HK-2 (cell line): ENCODE results near the gene HPGDS.
"Not testable (repeated sequence)": the region's sequence is repeated elsewhere in the genome, so short reads cannot be mapped to it uniquely, and the experiment has no call there.

Experiments
- DNase-seq: peaks from one replicate; pipeline ENCODE4 v3.0.0-alpha.2; 2018; ENCODE audit not compliant: unreplicated experiment

Gene HPGDS

DNA sequence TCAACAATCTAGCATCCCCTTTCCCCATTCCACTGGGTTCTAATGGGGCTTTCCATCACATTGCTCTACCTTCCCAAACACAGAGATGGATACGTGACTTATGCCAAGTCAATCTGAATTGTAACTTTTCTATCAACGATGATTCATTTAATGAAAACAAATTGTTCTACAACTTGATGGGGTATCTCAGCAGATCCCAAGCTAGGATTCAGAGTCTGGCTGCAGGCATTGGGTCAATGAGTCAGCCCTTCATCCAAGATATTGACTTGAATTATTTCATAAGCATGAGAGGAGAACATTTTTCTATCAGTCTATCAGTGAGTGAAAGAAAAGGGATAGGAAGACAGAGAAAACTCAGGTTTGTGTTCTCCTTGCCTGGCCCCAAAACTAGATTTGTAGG, 15.0 kb upstream of the HPGDS start:
- no peak for DNase-seq

GRCh38 chr4:94356444-94356843, 13.8 kb upstream of the HPGDS start:
- no peak for DNase-seq

DNA sequence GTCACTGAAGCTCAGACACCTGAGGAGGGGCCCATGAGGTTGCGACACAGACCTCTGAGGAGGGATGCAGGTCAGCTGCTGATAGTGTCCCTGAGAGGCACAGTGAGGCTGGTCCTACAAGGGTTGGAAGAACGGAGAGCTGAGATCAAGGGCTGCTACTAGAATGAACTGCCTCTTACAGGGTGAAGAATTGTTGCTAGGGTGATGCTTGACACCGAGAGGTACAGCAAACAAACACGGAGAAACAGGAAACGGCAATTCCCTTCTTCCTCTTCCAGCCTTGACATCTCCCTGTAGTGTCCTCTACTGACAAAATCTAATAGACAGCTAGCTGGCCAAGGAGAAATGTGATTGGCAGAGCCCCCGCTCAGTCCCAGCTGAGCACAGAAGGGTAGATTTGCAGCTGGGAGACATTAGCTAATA, 11.8 kb upstream of the HPGDS start:
- DNase-seq: no peak

DNA sequence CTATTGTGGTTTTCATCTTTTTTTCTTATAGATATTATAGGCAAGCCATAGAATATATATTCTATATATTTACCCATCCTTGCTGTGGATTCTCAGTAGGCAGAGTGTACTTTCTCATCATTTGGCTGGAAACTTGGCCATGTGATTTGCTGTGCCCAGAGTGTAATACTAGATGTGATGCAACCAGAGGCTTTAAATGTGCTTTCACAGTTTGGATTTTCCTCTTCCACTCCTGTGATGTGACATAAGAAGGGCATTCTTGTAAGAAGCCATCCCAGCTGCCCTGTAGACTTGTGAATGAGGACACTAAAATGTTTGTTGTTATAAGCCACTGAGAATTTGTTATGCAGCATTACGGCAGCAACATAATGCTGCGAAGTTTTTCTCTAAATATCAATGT, 10.4 kb upstream of the HPGDS start:
- DNase-seq: no peak

DNA sequence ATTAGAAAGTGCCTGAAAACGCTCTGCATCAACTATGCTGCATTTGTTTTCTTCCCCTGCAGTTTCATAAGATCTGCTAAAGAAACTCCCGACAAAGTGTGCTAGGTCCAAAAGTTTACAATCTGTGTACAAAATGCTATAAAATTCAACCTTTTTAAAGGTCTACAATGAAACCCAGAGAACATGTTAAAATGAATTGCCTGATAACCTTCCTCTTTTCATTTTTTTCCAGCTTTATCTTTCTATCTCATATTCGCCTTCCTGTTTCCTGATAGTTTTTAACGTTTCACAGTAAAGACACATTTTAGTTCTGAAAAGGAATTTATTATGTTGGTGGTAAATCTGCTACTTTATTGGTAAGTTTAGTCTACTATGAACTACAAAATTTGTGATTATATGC, 9.5 kb upstream of the HPGDS start:
- no peak for DNase-seq

DNA sequence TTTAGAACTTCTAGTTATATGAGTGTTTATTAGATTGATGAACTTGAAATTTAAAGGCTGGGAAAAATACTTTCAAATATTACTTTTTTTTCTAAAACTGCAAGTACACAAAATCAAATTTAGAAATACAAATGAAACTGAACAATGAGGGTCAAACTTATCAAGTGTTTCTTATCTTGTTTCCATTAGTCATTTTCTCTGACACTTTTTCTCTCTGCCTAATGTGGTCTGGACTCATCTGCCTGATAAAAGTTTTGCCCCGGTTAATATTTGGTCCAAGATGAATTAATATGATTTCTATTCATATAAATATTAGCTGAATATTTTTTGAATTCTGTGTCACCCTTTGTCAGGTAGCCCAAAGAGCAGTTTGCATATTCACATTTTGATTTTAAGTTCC, 8.7 kb upstream of the HPGDS start:
- no peak for DNase-seq

DNA sequence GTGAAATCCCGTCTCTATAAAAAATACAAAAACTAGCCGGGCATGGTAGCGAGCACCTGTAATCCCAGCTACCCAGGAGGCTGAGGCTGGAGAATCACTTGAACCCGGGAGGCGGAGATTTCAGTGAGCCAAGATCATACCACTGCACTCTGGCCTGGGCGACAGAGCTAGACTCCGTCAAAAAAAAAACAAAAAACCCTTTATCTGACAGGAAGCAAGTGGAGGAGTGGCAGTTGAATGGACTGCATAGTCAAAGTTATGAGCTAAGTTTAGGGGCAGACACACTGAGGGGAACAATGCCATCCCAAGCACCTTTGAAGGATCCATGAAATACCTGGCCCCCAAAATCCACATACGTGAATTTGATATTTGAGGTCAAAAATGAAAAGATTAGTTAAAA, 7.5 kb upstream of the HPGDS start:
- DNase-seq: no peak

DNA sequence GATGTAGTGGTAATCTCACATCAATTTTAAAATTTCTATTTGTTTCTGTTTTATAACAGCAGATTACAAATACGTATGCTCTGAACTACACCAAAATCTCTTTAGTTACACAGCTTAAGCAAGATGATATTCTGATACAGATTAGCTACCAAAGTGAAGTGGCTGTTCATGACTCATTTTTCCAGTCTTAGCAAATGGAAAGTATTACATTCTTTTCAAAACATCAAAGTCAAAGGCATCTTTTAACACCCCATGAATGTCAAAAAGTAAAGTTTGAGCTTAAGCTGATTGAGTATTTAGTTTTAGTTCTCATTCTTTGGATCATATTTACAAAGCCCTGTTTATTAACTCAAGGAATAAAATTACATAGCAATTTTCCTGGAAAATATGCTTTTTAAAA, 6.6 kb upstream of the HPGDS start:
- DNase-seq: no peak

- no peak for DNase-seq
Observed at GRCh38 chr4:94348666-94349065, 6.0 kb upstream of the HPGDS start.

DNA sequence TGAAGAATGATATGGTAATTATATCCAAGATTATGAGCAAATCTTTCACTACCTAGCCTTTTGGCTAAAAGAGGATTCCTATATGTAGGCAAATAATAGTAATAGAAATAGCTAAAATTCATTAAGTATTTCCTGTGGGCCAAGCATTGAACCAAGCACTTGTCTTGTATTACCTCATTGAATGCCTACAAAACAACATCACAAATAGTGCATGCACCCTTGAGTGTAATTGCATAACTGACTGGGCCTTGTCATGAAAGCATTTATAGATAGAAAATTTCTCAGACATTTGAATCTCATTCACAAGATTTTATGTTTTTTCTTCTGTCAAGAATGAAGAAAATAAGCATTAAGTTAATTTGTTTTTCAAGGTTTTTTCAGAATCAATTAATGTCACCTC, 3.9 kb upstream of the HPGDS start:
- no peak for DNase-seq

GRCh38 chr4:94345969-94346368, 3.3 kb upstream of the HPGDS start:
- no peak for DNase-seq

DNA sequence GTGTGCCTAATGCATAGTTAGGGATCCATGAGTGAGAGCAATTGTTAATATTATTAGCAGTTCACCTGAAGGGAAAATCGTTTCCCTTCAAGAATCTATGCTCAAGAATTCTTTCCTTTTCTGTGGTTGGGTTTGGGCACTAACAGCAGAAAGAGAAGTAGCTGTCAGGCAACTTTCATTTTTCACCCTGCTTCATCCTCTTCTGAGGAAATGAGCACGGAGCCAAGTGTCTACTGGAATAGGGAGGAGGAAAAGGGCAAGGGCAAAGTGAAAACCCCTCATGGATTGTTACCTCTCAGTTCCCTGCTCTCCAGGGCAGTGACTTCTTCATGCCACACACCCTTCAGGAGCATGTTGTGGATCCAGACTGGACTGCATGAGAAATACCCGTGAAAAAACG, 2.6 kb upstream of the HPGDS start:
- DNase-seq: no peak

- no peak for DNase-seq
Observed at GRCh38 chr4:94344457-94344856, 1.8 kb upstream of the HPGDS start.

DNA sequence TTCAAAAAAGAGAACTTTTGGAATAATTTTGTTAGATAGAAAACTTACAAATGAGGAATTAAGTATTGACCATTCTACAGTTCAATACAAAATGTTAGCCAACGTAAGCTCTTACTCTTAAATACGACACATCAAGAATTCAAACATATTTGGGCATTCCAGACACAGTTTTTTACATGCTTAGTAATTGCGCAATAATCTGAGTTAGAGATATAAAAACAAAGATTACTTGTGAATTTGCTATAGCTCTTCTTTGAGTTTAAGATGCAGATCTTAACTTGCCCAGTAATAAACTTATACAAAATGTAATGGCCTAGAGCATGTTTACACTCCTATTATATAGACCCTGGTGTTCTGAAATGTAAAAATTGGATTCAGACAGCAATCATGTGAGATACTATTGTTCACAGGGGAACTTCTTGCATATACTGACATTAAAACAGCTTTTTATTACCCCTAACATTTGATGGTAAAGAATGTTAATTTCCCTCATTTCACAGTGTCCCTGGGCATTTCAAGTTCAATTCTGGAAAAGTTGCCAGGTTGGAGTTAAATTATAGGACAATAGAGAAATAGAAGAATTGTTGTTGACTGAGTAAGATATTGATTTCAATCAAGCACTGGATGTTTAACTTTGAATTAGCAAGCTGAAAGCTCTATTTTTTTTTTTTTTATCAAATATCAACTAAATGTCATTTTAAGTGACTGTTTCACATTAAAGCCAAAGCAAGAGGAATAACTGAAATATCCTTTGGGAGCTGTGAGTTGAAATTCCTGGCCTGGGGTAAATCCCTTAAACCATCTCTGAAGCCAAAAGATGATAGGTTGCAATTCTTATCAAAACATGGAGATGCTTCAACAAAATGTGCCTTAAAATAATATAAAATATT, 910 bp downstream of the HPGDS start:
- no peak for DNase-seq

GRCh38 chr4:94339779-94340178, 2.9 kb downstream of the HPGDS start:
- no peak for DNase-seq

DNA sequence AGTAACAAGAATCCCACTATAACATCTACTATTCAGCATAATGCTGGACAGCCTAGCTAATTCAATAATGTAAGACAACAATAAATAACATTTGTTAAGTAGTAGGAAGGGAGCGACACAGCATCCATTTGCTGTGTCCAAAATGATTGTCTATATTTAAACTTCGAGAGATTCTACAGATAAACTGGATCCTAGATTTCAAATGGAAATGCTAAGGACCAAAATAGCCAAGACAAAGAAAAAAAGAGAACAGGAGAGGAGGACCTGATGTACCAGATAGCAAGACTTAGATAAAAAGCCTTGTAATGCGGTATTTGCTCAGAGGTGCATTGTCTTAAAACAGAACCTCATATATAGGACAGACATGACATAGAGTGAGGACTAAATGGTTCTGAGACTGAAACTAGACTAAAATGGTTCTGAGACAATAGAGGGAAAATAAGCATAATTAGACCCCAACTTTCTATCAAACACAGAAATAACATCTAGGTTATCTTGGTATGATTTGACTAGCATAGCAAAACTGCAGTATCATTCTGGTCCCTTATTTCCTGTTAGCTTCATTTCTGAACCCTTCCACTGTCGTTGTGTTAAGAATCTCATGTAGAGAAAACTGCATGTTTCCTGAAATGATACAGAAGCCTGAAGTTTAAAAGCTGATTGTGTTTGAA, 3.8 kb downstream of the HPGDS start:
- no peak for DNase-seq

- not testable (repeated sequence) for DNase-seq
Observed at GRCh38 chr4:94336791-94337190, 5.8 kb downstream of the HPGDS start.

DNA sequence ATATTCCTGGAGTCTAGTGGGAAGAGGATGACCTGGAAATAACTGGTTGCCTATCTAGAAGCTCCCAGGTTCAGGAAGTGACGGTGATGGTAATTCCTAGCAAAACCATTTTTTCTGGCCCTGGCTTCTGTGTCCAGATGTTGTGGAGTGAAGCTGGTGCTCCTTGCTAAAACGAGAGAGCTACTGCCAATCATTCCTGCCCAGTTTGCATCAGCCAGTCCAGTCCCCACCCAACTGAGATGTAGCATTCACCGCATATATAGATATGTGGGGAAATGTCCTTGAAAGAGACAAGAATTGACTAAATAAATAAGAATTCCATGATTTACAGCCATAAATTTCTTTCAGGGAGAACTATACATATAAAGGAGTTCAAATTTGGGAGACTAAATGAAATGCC, 6.3 kb downstream of the HPGDS start:
- no peak for DNase-seq

DNA sequence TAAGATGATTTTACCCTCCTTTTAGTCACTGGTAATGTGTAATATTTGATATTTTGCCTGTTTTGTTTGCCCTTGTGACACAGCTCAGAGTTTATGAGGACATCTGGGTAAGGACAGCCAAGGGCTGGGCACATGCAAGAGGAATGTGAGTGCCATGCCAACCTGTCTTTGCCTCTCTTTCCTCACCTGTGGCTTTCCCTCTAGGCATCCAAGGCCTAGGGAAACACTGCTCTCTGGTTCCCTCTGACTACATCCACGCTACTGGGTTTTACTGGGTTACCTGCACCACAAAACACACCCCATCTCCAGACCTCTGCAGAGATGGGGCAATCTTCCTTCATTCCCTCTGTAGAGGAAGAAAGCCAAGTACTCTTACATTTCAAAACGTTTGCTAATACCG, 7.7 kb downstream of the HPGDS start:
- DNase-seq: no peak

GRCh38 chr4:94334476-94334875, 8.2 kb downstream of the HPGDS start:
- no peak for DNase-seq

DNA sequence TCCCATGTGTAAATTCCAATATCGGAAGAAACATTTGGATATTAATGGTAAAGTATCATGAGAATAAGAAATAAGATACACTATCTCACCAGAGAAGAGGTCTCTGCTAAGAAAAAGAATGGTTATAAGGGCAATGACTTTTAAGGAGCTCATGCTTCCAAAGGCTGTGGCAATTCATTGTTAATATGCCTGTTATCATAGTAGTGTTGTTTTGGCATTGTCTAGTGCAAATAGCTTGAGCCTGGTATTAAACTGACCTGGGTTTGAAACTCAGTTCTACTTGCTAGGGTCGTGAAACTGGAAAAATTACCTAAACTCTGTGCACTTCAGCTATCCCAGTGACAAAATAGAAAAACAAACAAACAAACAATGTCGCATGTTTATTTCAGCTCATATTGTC, 8.8 kb downstream of the HPGDS start:
- no peak for DNase-seq

- no peak for DNase-seq
Observed at GRCh38 chr4:94332983-94333590, 9.5 kb downstream of the HPGDS start.

GRCh38 chr4:94329933-94330332, 12.7 kb downstream of the HPGDS start:
- no peak for DNase-seq
